Keratinocyte (primary cell): ENCODE data around the gene MIR17HG. TPM values are rescaled to one million over a fixed set of nuclear protein-coding genes. Genes with fewer than 3 reads are reported as not detected.

ENCODE experiments used
- DNase-seq: peaks from one replicate; pipeline ENCODE4 v3.0.0-alpha.2; 2011; ENCODE audit warnings: low read depth, missing footprints, low spot score
- FAIRE-seq: peaks from 2 replicates; lab custom pipeline; 2011; peaks lifted over from hg19 to GRCh38; lab: Jason Lieb, UNC
- H2AFZ ChIP-seq: 2 replicates; pipeline ENCODE4 v1.6.0; 2012; ENCODE audit warnings: low read length, control low read depth, inconsistent platforms; ENCODE audit not compliant: control insufficient read depth
- H3K27ac ChIP-seq: 2 replicates; pipeline ENCODE4 v1.5.1; 2011; ENCODE audit warnings: low read length; ENCODE audit not compliant: control insufficient read depth, insufficient read depth
- H3K27me3 ChIP-seq: 3 replicates; pipeline ENCODE4 v1.6.0; 2011; ENCODE audit warnings: low read length; ENCODE audit not compliant: control insufficient read depth, insufficient read depth; ENCODE audit errors: extremely low read depth
- H3K36me3 ChIP-seq, 2 experiments: 2 replicates in 1 of 2; 3 replicates in 1 of 2; pipeline ENCODE4 v1.5.1; 2011; ENCODE audit warnings: low read length in 2 of 2, mild to moderate bottlenecking in 1 of 2; ENCODE audit not compliant: control insufficient read depth in 2 of 2, insufficient read depth in 2 of 2; ENCODE audit errors: extremely low read depth in 1 of 2
- H3K4me1 ChIP-seq: 3 replicates; pipeline ENCODE4 v1.5.1; 2011; ENCODE audit warnings: low read length; ENCODE audit not compliant: control insufficient read depth, insufficient read depth; ENCODE audit errors: extremely low read depth
- H3K4me2 ChIP-seq: 3 replicates; pipeline ENCODE4 v1.6.0; 2011; ENCODE audit warnings: low read depth, low read length; ENCODE audit not compliant: control insufficient read depth, insufficient read depth; ENCODE audit errors: extremely low read depth
- H3K4me3 ChIP-seq, 3 experiments: fragments of 200-600 bp in 1 of 3; sonication (generic) in 1 of 3; 2 replicates in 2 of 3; 3 replicates in 1 of 3; pipeline ENCODE4 v1.5.1; 2011 to 2016; ENCODE audit warnings: low read length in 3 of 3, mild to moderate bottlenecking in 3 of 3, control low read depth in 2 of 3, inconsistent platforms in 1 of 3, low read depth in 1 of 3, mixed read lengths in 1 of 3, mixed run types in 1 of 3, moderate library complexity in 1 of 3; ENCODE audit not compliant: control insufficient read depth in 2 of 3, insufficient read depth in 2 of 3; ENCODE audit errors: extremely low read depth in 1 of 3
- H3K79me2 ChIP-seq: 2 replicates; pipeline ENCODE4 v1.6.0; 2012; ENCODE audit warnings: low read length; ENCODE audit not compliant: control insufficient read depth, insufficient read depth
- H3K9ac ChIP-seq: 3 replicates; pipeline ENCODE4 v1.6.0; 2011; ENCODE audit warnings: low read length; ENCODE audit not compliant: control insufficient read depth, insufficient read depth; ENCODE audit errors: extremely low read depth
- H3K9me1 ChIP-seq: 3 replicates; pipeline ENCODE4 v1.6.0; 2011; ENCODE audit warnings: low read length; ENCODE audit not compliant: control insufficient read depth, insufficient read depth; ENCODE audit errors: extremely low read depth
- H3K9me3 ChIP-seq: 2 replicates; pipeline ENCODE4 v1.5.1; 2012; ENCODE audit warnings: low read depth, low read length; ENCODE audit not compliant: control insufficient read depth
- H4K20me1 ChIP-seq: 3 replicates; pipeline ENCODE4 v1.6.0; 2011; ENCODE audit warnings: low read length; ENCODE audit not compliant: control insufficient read depth, insufficient read depth; ENCODE audit errors: extremely low read depth
- CTCF ChIP-seq, 3 experiments: IDR thresholded peaks in 1 of 3; conservative IDR thresholded peaks in 1 of 3; optimal IDR thresholded peaks in 1 of 3; 2 replicates in 2 of 3; 3 replicates in 1 of 3; pipeline versions ENCODE3 to v1.5.1; 2011; ENCODE audit warnings: low read length in 3 of 3, mild to moderate bottlenecking in 3 of 3, moderate library complexity in 2 of 3, control low read depth in 1 of 3, inconsistent platforms in 1 of 3; ENCODE audit not compliant: insufficient read depth in 2 of 3; ENCODE audit errors: extremely low read depth in 1 of 3
- EZH2 ChIP-seq: IDR thresholded peaks from one replicate; pipeline ENCODE4 v1.6.1; 2012; ENCODE audit warnings: inconsistent platforms, mild to moderate bottlenecking, low read length, moderate library complexity
- dilution Hi-C: fragments of 300-500 bp; cut with MboI; formaldehyde crosslinking; loops from one replicate; pipeline ENCODE4 v1.7.0; 2020; ENCODE audit warnings: low sequenced_read_pairs; ENCODE audit not compliant: extremely low pct_ligation_motif_present
- polyA plus RNA-seq, 5 experiments: library from polyadenylated mRNA; depleted of rRNA in 3 of 5; stranded (reverse) in 3 of 5; stranded (forward) in 1 of 5; unstranded in 1 of 5; fragments of >200 nt; gene quantifications; 1 replicate in 1 of 5; 2 replicates in 3 of 5; 3 replicates in 1 of 5; pipeline versions ENCODE4 v1.2.1 to v1.2.3, GENCODE V29; 2011 to 2012; ENCODE audit warnings: missing spikeins in 2 of 5, low read depth in 1 of 5, low replicate concordance in 1 of 5

The MIR17HG gene
- polyA plus RNA-seq, 1 donor (not counting 4 experiments of a cell fraction or from before 2014, with no cell fraction given), result 2.9 TPM

- no peaks in the 10 kb centered on the region for H3K9me1 ChIP-seq
These were observed 33.9 kb downstream of the MIR17HG start for GRCh38 chr13:91381371-91381770.

GRCh38 chr13:91383836-91384235 lies 36.3 kb downstream of the MIR17HG start:
- no peaks in the 10 kb centered on the region for H3K27me3 ChIP-seq
- H3K79me2 ChIP-seq, result no peaks in the 10 kb centered on the region
- no peak for FAIRE-seq
- DNase-seq, result no peak
- dilution Hi-C loops, result no loop called here
- no peak overlapping the region for H3K27ac ChIP-seq
- no peak overlapping the region for H2AFZ ChIP-seq
- no peaks in the 10 kb centered on the region for H3K9me3 ChIP-seq
- H3K36me3 ChIP-seq, result no peaks in the 10 kb centered on the region
- no peak overlapping the region for H3K4me3 ChIP-seq
- no peaks in the 10 kb centered on the region for H4K20me1 ChIP-seq
- no peak for TF ChIP-seq EZH2
- no peak for TF ChIP-seq CTCF (optimal IDR thresholded peaks at IDR 0.05 in 1 of 3, IDR thresholded peaks at IDR 0.05 in 1 of 3, conservative IDR thresholded peaks at IDR 0.05 in 1 of 3; ENCODE audit: extremely low read depth in 1 of 3, insufficient read depth in 2 of 3, low read length in 3 of 3)
- no peak overlapping the region for H3K9ac ChIP-seq
- no peaks in the 10 kb centered on the region for H3K9me1 ChIP-seq
- H3K4me1 ChIP-seq, result no peaks in the 10 kb centered on the region
- H3K4me2 ChIP-seq, result no peak overlapping the region

More at GRCh38 chr13:91381371-91381770, 33.9 kb downstream of the MIR17HG start:
- Histone ChIP-seq H4K20me1 (no peaks in the 10 kb centered on the region), H3K27ac (no peak overlapping the region), H2AFZ (no peak overlapping the region), H3K4me1 (no peaks in the 10 kb centered on the region), H3K9me3 (no peaks in the 10 kb centered on the region), H3K9ac (no peak overlapping the region), H3K4me2 (no peak overlapping the region), H3K36me3 (no peaks in the 10 kb centered on the region), H3K4me3 (no peak overlapping the region), H3K79me2 (no peaks in the 10 kb centered on the region), H3K27me3 (no peaks in the 10 kb centered on the region)
- dilution Hi-C loops, result no loop called here
- FAIRE-seq (no peak), DNase-seq (no peak)
- TF ChIP-seq CTCF (optimal IDR thresholded peaks at IDR 0.05 in 1 of 3, IDR thresholded peaks at IDR 0.05 in 1 of 3, conservative IDR thresholded peaks at IDR 0.05 in 1 of 3; ENCODE audit: extremely low read depth in 1 of 3, insufficient read depth in 2 of 3, low read length in 3 of 3) (peak in 2 of 3 experiments; percentile 26 to 29), EZH2 (no peak)
